Transverse colon (tissue), 4 donors: ENCODE data around the gene HSF2BP.

Experiments
- CTCF ChIP-seq, 5 experiments: fragments of 200-600 bp in 3 of 5; fragments of 450-650 bp in 2 of 5; sonication (generic) in 3 of 5; IDR thresholded peaks; 1 replicate in 2 of 5; 2 replicates in 3 of 5; pipeline ENCODE4 v1.5.1; 2016 to 2017; ENCODE audit warnings: antibody characterized with exemption in 5 of 5, inconsistent platforms in 3 of 5, mild to moderate bottlenecking in 2 of 5, moderate library complexity in 1 of 5
- EP300 ChIP-seq: sonication (generic); formaldehyde crosslinking; IDR thresholded peaks from one replicate; pipeline ENCODE4 v1.6.1; 2017; ENCODE audit warnings: antibody characterized with exemption, low read depth
- POLR2A ChIP-seq: fragments of 450-650 bp; IDR thresholded peaks from one replicate; pipeline ENCODE4 v1.6.1; 2016; ENCODE audit warnings: antibody characterized with exemption, mild to moderate bottlenecking, moderate library complexity
- POLR2AphosphoS5 ChIP-seq, 3 donors: sonication (generic); formaldehyde crosslinking; IDR thresholded peaks; one replicate each; pipeline ENCODE4 v1.6.1; 2016; ENCODE audit warnings: antibody characterized with exemption in 3 of 3

GRCh38 chr21:43603233-43603626 is 56.1 kb downstream of the HSF2BP start:
- TF ChIP-seq CTCF (IDR thresholded peaks at IDR 0.05) (no peak), POLR2A (no peak), POLR2AphosphoS5 (IDR thresholded peaks at IDR 0.05) (no peak), EP300 (no peak)
